Tibial nerve (tissue), 4 donors: Measurements from ENCODE around the gene HFM1. TPM values are rescaled to one million over a fixed set of nuclear protein-coding genes. Genes with fewer than 3 reads are reported as not detected.
"Not testable (repeated sequence)": the region's sequence is repeated elsewhere in the genome, so short reads cannot be mapped to it uniquely, and the experiment has no call there.

Source experiments
- DNase-seq, 2 donors: peaks; one replicate each; pipeline ENCODE4 v3.0.0-alpha.2; 2019; ENCODE audit warnings: low spot score in 2 of 2
- H3K27ac ChIP-seq, 4 donors: fragments of 200-600 bp; sonication (generic) in 3 of 4; one replicate each; pipeline ENCODE4 v1.5.1; 2017 to 2019; ENCODE audit warnings: mild to moderate bottlenecking in 1 of 4
- H3K27me3 ChIP-seq, 2 donors: fragments of 200-600 bp; sonication (generic) in 1 of 2; one replicate each; pipeline versions ENCODE4 v1.5.1 to v1.6.0; 2017 to 2019
- H3K36me3 ChIP-seq, 3 donors: fragments of 200-600 bp; sonication (generic); one replicate each; pipeline ENCODE4 v1.5.1; 2018 to 2019
- H3K4me1 ChIP-seq, 4 donors: fragments of 200-600 bp; sonication (generic) in 3 of 4; one replicate each; pipeline ENCODE4 v1.5.1; 2017 to 2019
- H3K4me3 ChIP-seq, 4 donors: fragments of 200-600 bp; sonication (generic) in 3 of 4; one replicate each; pipeline ENCODE4 v1.5.1; 2017 to 2019; ENCODE audit warnings: mild to moderate bottlenecking in 1 of 4, moderate library complexity in 1 of 4
- H3K9me3 ChIP-seq, 4 donors: fragments of 200-600 bp; sonication (generic) in 3 of 4; one replicate each; pipeline ENCODE4 v1.5.1; 2017 to 2019
- CTCF ChIP-seq, 5 experiments: fragments of 200-600 bp in 3 of 5; fragments of 450-650 bp in 2 of 5; sonication (generic) in 3 of 5; IDR thresholded peaks; one replicate each; pipeline ENCODE4 v1.5.1; 2016 to 2019; ENCODE audit warnings: antibody characterized with exemption in 5 of 5, mild to moderate bottlenecking in 3 of 5, moderate library complexity in 2 of 5
- EP300 ChIP-seq, 2 donors: sonication (generic); formaldehyde crosslinking; IDR thresholded peaks; one replicate each; pipeline ENCODE4 v1.6.1; 2017; ENCODE audit warnings: antibody characterized with exemption in 2 of 2, mild to moderate bottlenecking in 1 of 2
- POLR2A ChIP-seq, 2 donors: fragments of 450-650 bp; IDR thresholded peaks; one replicate each; pipeline ENCODE4 v1.6.1; 2017; ENCODE audit warnings: antibody characterized with exemption in 2 of 2, mild to moderate bottlenecking in 2 of 2, moderate library complexity in 2 of 2
- WGBS, 2 donors: methylation state at CpG; one replicate each; pipeline ENCODE4 v1.1.5; 2018; 5-methylcytosine and 5-hydroxymethylcytosine counted together
- total RNA-seq, 4 donors: library from RNA; depleted of rRNA; stranded (reverse); fragments of >200 nt; gene quantifications; one replicate each; pipeline ENCODE4 v1.1.0, GENCODE V29; 2016

HFM1 gene
- total RNA-seq, 4 donors from 2014 or later: 1.5 to 9.0 (median 2.1) TPM

GRCh38 chr1:91307784-91308409 lies 96.7 kb downstream of the HFM1 start:
- Histone ChIP-seq H3K4me3 (no peak overlapping the region), H3K36me3 (peaks cover 0 to 15% (median 0%) of the 10 kb centered on the region in 3 donors), H3K27me3 (no peaks in the 10 kb centered on the region), H3K4me1 (no peaks in the 10 kb centered on the region), H3K27ac (no peak overlapping the region), H3K9me3 (peaks cover 0 to 26% (median 2%) of the 10 kb centered on the region in 4 donors)
- TF ChIP-seq EP300 (IDR thresholded peaks at IDR 0.05): no peak
- TF ChIP-seq CTCF (IDR thresholded peaks at IDR 0.05): no peak
- TF ChIP-seq POLR2A (IDR thresholded peaks at IDR 0.05): no peak
- DNase-seq: no peak
- 100% methylated on average over 1 of the region's 1 CpG for WGBS, 2 donors

- DNase-seq: no peak
- no peaks in the 10 kb centered on the region for H3K36me3 ChIP-seq
- no peaks in the 10 kb centered on the region for H3K4me1 ChIP-seq
- TF ChIP-seq EP300 (IDR thresholded peaks at IDR 0.05): no peak
- TF ChIP-seq CTCF (IDR thresholded peaks at IDR 0.05): no peak
- TF ChIP-seq POLR2A (IDR thresholded peaks at IDR 0.05): no peak
- H3K27me3 ChIP-seq: no peaks in the 10 kb centered on the region
- no peak overlapping the region for H3K27ac ChIP-seq
- peaks cover 0 to 27% (median 0%) of the 10 kb centered on the region in 4 donors for H3K9me3 ChIP-seq
- 92 to 100% methylated on average over 1 of the region's 1 CpG for WGBS, 2 donors
- no peak overlapping the region for H3K4me3 ChIP-seq
Observed at GRCh38 chr1:91303165-91303564, 101.5 kb downstream of the HFM1 start.

- not testable (repeated sequence) for DNase-seq, H3K4me3 ChIP-seq, H3K27ac ChIP-seq, H3K4me1 ChIP-seq, H3K36me3 ChIP-seq, H3K9me3 ChIP-seq, H3K27me3 ChIP-seq
- WGBS, 2 donors: 94 to 95% methylated on average over 30 to 37 of the region's 47 CpGs
Observed at GRCh38 chr1:91288843-91289553, 115.6 kb downstream of the HFM1 start.

- 86 to 100% methylated on average over 3 to 13 of the region's 13 CpGs for WGBS, 2 donors
- H3K4me3 ChIP-seq, H3K27ac ChIP-seq, H3K9me3 ChIP-seq, H3K36me3 ChIP-seq, H3K27me3 ChIP-seq, DNase-seq: not testable (repeated sequence)
- H3K4me1 ChIP-seq: peaks cover 0 to 13% (median 0%) of the 10 kb centered on the region in 4 donors
Observed at GRCh38 chr1:91286962-91287317, 117.7 kb downstream of the HFM1 start.

- not testable (repeated sequence) for H3K9me3 ChIP-seq, DNase-seq, H3K27me3 ChIP-seq, H3K27ac ChIP-seq, H3K36me3 ChIP-seq, H3K4me3 ChIP-seq
- peaks cover 0 to 13% (median 0%) of the 10 kb centered on the region in 4 donors for H3K4me1 ChIP-seq
- WGBS, 2 donors: 94 to 95% methylated on average over 19 of the region's 19 CpGs
Observed at GRCh38 chr1:91286259-91286961, 118.2 kb downstream of the HFM1 start.

- no peaks in the 10 kb centered on the region for H3K27me3 ChIP-seq
- peaks cover 0 to 13% (median 0%) of the 10 kb centered on the region in 4 donors for H3K4me1 ChIP-seq
- H3K4me3 ChIP-seq: no peak overlapping the region
- 98 to 100% methylated on average over 2 of the region's 2 CpGs for WGBS, 2 donors
- no peak overlapping the region for H3K27ac ChIP-seq
- TF ChIP-seq POLR2A (IDR thresholded peaks at IDR 0.05): no peak
- no peak for DNase-seq
- no peaks in the 10 kb centered on the region for H3K36me3 ChIP-seq
- H3K9me3 ChIP-seq: no peaks in the 10 kb centered on the region
Observed at GRCh38 chr1:91283421-91283726, 121.3 kb downstream of the HFM1 start.

GRCh38 chr1:91282695-91283420 lies 121.8 kb downstream of the HFM1 start:
- no peaks in the 10 kb centered on the region for H3K36me3 ChIP-seq
- no peaks in the 10 kb centered on the region for H3K9me3 ChIP-seq
- WGBS, 2 donors: 36 to 44% methylated on average over 6 of the region's 6 CpGs
- H3K27ac ChIP-seq: no peak overlapping the region
- DNase-seq: peak; percentile 23 to 80
- TF ChIP-seq CTCF (IDR thresholded peaks at IDR 0.05) (peak; percentile 66 to 83 (median 73)), POLR2A (IDR thresholded peaks at IDR 0.05) (no peak), EP300 (IDR thresholded peaks at IDR 0.05) (no peak)
- no peak overlapping the region for H3K4me3 ChIP-seq
- H3K4me1 ChIP-seq: peaks cover 0 to 13% (median 0%) of the 10 kb centered on the region in 4 donors
- H3K27me3 ChIP-seq: no peaks in the 10 kb centered on the region
